H1 (cell line): ENCODE data around the gene SBF2. TPM values are rescaled to one million over a fixed set of nuclear protein-coding genes. Genes with fewer than 3 reads are reported as not detected.

Source experiments
- CTCF ChIA-PET: fragments of 300-600 bp; sonication (Branson Sonifier 250); formaldehyde crosslinking; loops from one replicate; lab custom pipeline; 2021; ENCODE audit not compliant: partially characterized antibody; lab: Charles Lee
- POLR2A ChIA-PET: fragments of 300-600 bp; sonication (Branson Sonifier 250); formaldehyde crosslinking; loops from one replicate; lab custom pipeline; 2021; ENCODE audit warnings: inconsistent platforms; ENCODE audit not compliant: partially characterized antibody; lab: Charles Lee
- DNase-seq, 2 experiments: peaks; one replicate each; pipeline versions ENCODE4 v3.0.0 to v3.0.0-alpha.2; 2010 to 2022; ENCODE audit warnings: low spot score in 2 of 2, low read depth in 1 of 2, mixed read lengths in 1 of 2
- FAIRE-seq: peaks from 2 replicates; lab custom pipeline; 2011; peaks lifted over from hg19 to GRCh38; lab: Jason Lieb, UNC
- H2AFZ ChIP-seq: 2 replicates; pipeline ENCODE4 v1.8.1; 2012; ENCODE audit warnings: low read length, inconsistent platforms
- H2AK5ac ChIP-seq: 2 replicates; pipeline ENCODE4 v1.6.1; 2013; ENCODE audit warnings: low read depth, low read length
- H2BK120ac ChIP-seq: replicated peaks from 2 replicates; pipeline ENCODE3; 2013; ENCODE audit warnings: low read depth, low read length, inconsistent platforms
- H2BK12ac ChIP-seq: 2 replicates; pipeline ENCODE4 v1.6.1; 2013; ENCODE audit warnings: low read depth, low read length
- H2BK15ac ChIP-seq: 2 replicates; pipeline ENCODE4 v1.6.1; 2013; ENCODE audit warnings: low read length
- H2BK20ac ChIP-seq: 2 replicates; pipeline ENCODE4 v1.6.1; 2013; ENCODE audit warnings: low read length
- H2BK5ac ChIP-seq: 2 replicates; pipeline ENCODE4 v1.6.1; 2013; ENCODE audit warnings: low read depth, low read length
- H3K14ac ChIP-seq: 2 replicates; pipeline ENCODE4 v1.6.1; 2013; ENCODE audit warnings: inconsistent platforms; ENCODE audit not compliant: insufficient read length
- H3K18ac ChIP-seq: 2 replicates; pipeline ENCODE4 v1.6.1; 2013; ENCODE audit warnings: low read length; ENCODE audit errors: extremely low read depth
- H3K23ac ChIP-seq: 2 replicates; pipeline ENCODE4 v1.6.1; 2013; ENCODE audit warnings: inconsistent platforms; ENCODE audit not compliant: insufficient read length
- H3K23me2 ChIP-seq: 2 replicates; pipeline ENCODE4 v1.6.1; 2013; ENCODE audit warnings: low read depth, low read length
- H3K27ac ChIP-seq: 2 replicates; pipeline ENCODE4 v1.6.1; 2011; ENCODE audit warnings: low read depth, low read length, inconsistent platforms
- H3K27me3 ChIP-seq, 4 experiments: replicated peaks in 1 of 4; 1 replicate in 1 of 4; 2 replicates in 3 of 4; pipeline versions ENCODE4 v1.6.1 to v1.8.1; 2011 to 2013; ENCODE audit warnings: low read length in 3 of 4, mild to moderate bottlenecking in 3 of 4, inconsistent platforms in 2 of 4, mixed read lengths in 2 of 4, moderate library complexity in 1 of 4; ENCODE audit not compliant: control insufficient read depth in 3 of 4, insufficient read depth in 3 of 4; ENCODE audit errors: extremely low read depth in 1 of 4
- H3K36me3 ChIP-seq, 4 experiments: 2 replicates each; pipeline versions ENCODE4 v1.6.1 to v1.8.1; 2011 to 2013; ENCODE audit warnings: mild to moderate bottlenecking in 4 of 4, low read length in 3 of 4, moderate library complexity in 2 of 4, control low read depth in 1 of 4, inconsistent platforms in 1 of 4; ENCODE audit not compliant: insufficient read depth in 4 of 4, control insufficient read depth in 2 of 4
- H3K4ac ChIP-seq: replicated peaks from 2 replicates; pipeline ENCODE3; 2013; ENCODE audit warnings: low read length, low read depth, mixed read lengths, inconsistent platforms; ENCODE audit not compliant: insufficient read length
- H3K4me1 ChIP-seq, 4 experiments: replicated peaks in 1 of 4; 1 replicate in 1 of 4; 2 replicates in 3 of 4; pipeline versions ENCODE4 v1.6.1 to v1.8.1; 2011 to 2013; ENCODE audit warnings: low read length in 3 of 4, inconsistent platforms in 2 of 4, mixed read lengths in 1 of 4; ENCODE audit not compliant: insufficient read depth in 4 of 4, control insufficient read depth in 3 of 4
- H3K4me2 ChIP-seq, 2 experiments: 2 replicates each; pipeline versions ENCODE4 v1.6.1 to v1.8.1; 2011 to 2013; ENCODE audit warnings: low read depth in 2 of 2, low read length in 2 of 2, control low read depth in 1 of 2, inconsistent platforms in 1 of 2, mild to moderate bottlenecking in 1 of 2; ENCODE audit not compliant: insufficient read depth in 1 of 2
- H3K4me3 ChIP-seq, 4 experiments: fragments of 200-600, 300-600 bp in 1 of 4; sonication (generic), shearing (Covaris generic), sonication (Bioruptor Twin) in 1 of 4; 2 replicates each; pipeline versions ENCODE4 v1.5.1 to v1.8.1; 2011 to 2016; ENCODE audit warnings: low read length in 4 of 4, low read depth in 3 of 4, control low read depth in 2 of 4, inconsistent platforms in 2 of 4, mild to moderate bottlenecking in 2 of 4, mixed read lengths in 1 of 4, moderate library complexity in 1 of 4; ENCODE audit not compliant: insufficient read depth in 2 of 4; ENCODE audit errors: extremely low read depth in 1 of 4
- H3K56ac ChIP-seq: replicated peaks from 2 replicates; pipeline ENCODE3; 2013; ENCODE audit warnings: low read depth, mild to moderate bottlenecking, mixed read lengths, low read length, inconsistent platforms; ENCODE audit not compliant: insufficient read length
- H3K79me1 ChIP-seq: 2 replicates; pipeline ENCODE4 v1.6.1; 2013; ENCODE audit warnings: low read depth, low read length, control low read depth
- H3K79me2 ChIP-seq, 2 experiments: 2 replicates each; pipeline versions ENCODE4 v1.6.1 to v1.8.1; 2012 to 2013; ENCODE audit warnings: low read length in 2 of 2, mild to moderate bottlenecking in 2 of 2, inconsistent platforms in 1 of 2; ENCODE audit not compliant: insufficient read depth in 2 of 2, control insufficient read depth in 1 of 2
- H3K9ac ChIP-seq, 4 experiments: replicated peaks in 1 of 4; 1 replicate in 1 of 4; 2 replicates in 3 of 4; pipeline versions ENCODE4 v1.6.1 to v1.8.1; 2011 to 2013; ENCODE audit warnings: low read depth in 3 of 4, low read length in 3 of 4, control low read depth in 2 of 4, mild to moderate bottlenecking in 2 of 4, moderate library complexity in 2 of 4, inconsistent platforms in 1 of 4; ENCODE audit errors: extremely low read depth in 1 of 4
- H3K9me3 ChIP-seq, 2 experiments: 2 replicates each; pipeline versions ENCODE4 v1.6.1 to v1.8.1; 2012 to 2013; ENCODE audit warnings: mild to moderate bottlenecking in 2 of 2, moderate library complexity in 2 of 2, control low read depth in 1 of 2, inconsistent platforms in 1 of 2, low read depth in 1 of 2, low read length in 1 of 2, mixed read lengths in 1 of 2; ENCODE audit not compliant: insufficient read depth in 2 of 2
- H4K20me1 ChIP-seq, 2 experiments: replicated peaks in 1 of 2; 2 replicates each; pipeline versions ENCODE3 to v1.8.1; 2011 to 2013; ENCODE audit warnings: inconsistent platforms in 2 of 2, low read length in 2 of 2, mild to moderate bottlenecking in 1 of 2; ENCODE audit not compliant: insufficient read depth in 2 of 2, control insufficient read depth in 1 of 2
- H4K5ac ChIP-seq: 2 replicates; pipeline ENCODE4 v1.6.1; 2013; ENCODE audit warnings: low read length, low read depth, mixed read lengths, inconsistent platforms; ENCODE audit not compliant: insufficient read length
- H4K8ac ChIP-seq: 2 replicates; pipeline ENCODE4 v1.8.0; 2013; ENCODE audit warnings: mild to moderate bottlenecking, moderate library complexity, low read length, inconsistent platforms; ENCODE audit not compliant: insufficient read depth; ENCODE audit errors: extremely low read depth
- H4K91ac ChIP-seq: replicated peaks from 2 replicates; pipeline ENCODE3; 2013; ENCODE audit warnings: low read length, mixed read lengths, inconsistent platforms; ENCODE audit not compliant: insufficient read length
- BACH1 ChIP-seq: IDR thresholded peaks from 2 replicates; pipeline ENCODE4 v1.6.1; 2012; ENCODE audit warnings: low read length, improper control_type of control experiment
- CBX5 ChIP-seq: fragments of 300-800, 300-1000 bp; sonication (generic); IDR thresholded peaks from 2 replicates; pipeline ENCODE4 v1.7.1; 2016; ENCODE audit warnings: antibody characterized with exemption, low read length, low read depth
- EGR1 ChIP-seq: IDR thresholded peaks from 2 replicates; pipeline ENCODE4 v1.6.1; 2011; ENCODE audit warnings: low read depth, low read length, borderline replicate concordance
- GABPA ChIP-seq: IDR thresholded peaks from 2 replicates; pipeline ENCODE4 v1.6.1; 2011; ENCODE audit warnings: mild to moderate bottlenecking, low read length, moderate library complexity, borderline replicate concordance; ENCODE audit not compliant: insufficient read depth
- GTF2F1 ChIP-seq: IDR thresholded peaks from 2 replicates; pipeline ENCODE4 v1.6.1; 2012; ENCODE audit warnings: low read depth, low read length, improper control_type of control experiment, borderline replicate concordance
- NRF1 ChIP-seq: IDR thresholded peaks from 2 replicates; pipeline ENCODE4 v1.6.1; 2011; ENCODE audit warnings: mild to moderate bottlenecking, low read depth, low read length, improper control_type of control experiment
- POLR2AphosphoS5 ChIP-seq: IDR thresholded peaks from 2 replicates; pipeline ENCODE4 v1.6.1; 2011; ENCODE audit warnings: low read depth, low read length
- RNF2 ChIP-seq: fragments of 200-900, 300-1000 bp; sonication (generic); IDR thresholded peaks from 2 replicates; pipeline ENCODE4 v1.7.1; 2016; ENCODE audit warnings: borderline replicate concordance, low read depth, mild to moderate bottlenecking, antibody characterized with exemption, low read length; ENCODE audit not compliant: poor library complexity, severe bottlenecking; ENCODE audit errors: missing control alignments
- SAP30 ChIP-seq: fragments of 300-600 bp; sonication (generic); IDR thresholded peaks from 2 replicates; pipeline ENCODE4 v1.7.1; 2012; ENCODE audit warnings: low read length, moderate library complexity, mild to moderate bottlenecking, inconsistent platforms; ENCODE audit not compliant: insufficient read depth, insufficient replicate concordance
- SIN3A ChIP-seq, 2 experiments: IDR thresholded peaks in 1 of 2; conservative IDR thresholded peaks in 1 of 2; 2 replicates each; pipeline ENCODE4 v1.6.1; 2011 to 2012; ENCODE audit warnings: low read length in 2 of 2, improper control_type of control experiment in 1 of 2, low read depth in 1 of 2, mild to moderate bottlenecking in 1 of 2
- SP1 ChIP-seq: IDR thresholded peaks from 2 replicates; pipeline ENCODE4 v1.6.1; 2011; ENCODE audit warnings: low read depth, low read length
- SP4 ChIP-seq: IDR thresholded peaks from 2 replicates; pipeline ENCODE4 v1.6.1; 2012; ENCODE audit warnings: low read length, inconsistent platforms
- TBP ChIP-seq: IDR thresholded peaks from 2 replicates; pipeline ENCODE4 v1.6.1; 2011; ENCODE audit warnings: low read depth, low read length, improper control_type of control experiment
- YY1 ChIP-seq: IDR thresholded peaks from 2 replicates; pipeline ENCODE4 v1.6.1; 2011; ENCODE audit warnings: low read depth, mild to moderate bottlenecking, low read length
- ZNF274 ChIP-seq: IDR thresholded peaks from 2 replicates; pipeline ENCODE4 v1.7.0; 2012; ENCODE audit warnings: low read length, borderline replicate concordance; ENCODE audit errors: extremely low read depth
- WGBS, 2 experiments: shearing (Covaris generic) in 1 of 2; methylation state at CpG; one replicate each; pipeline versions ENCODE4 v1.1.6 to v1.1.7; 2013 to 2015; ENCODE audit warnings: low lambda C conversion rate in 2 of 2, mixed read lengths in 2 of 2, inconsistent platforms in 1 of 2, low coverage in 1 of 2, missing lambda C conversion rate in 1 of 2; ENCODE audit not compliant: insufficient replicate concordance in 2 of 2, insufficient coverage in 1 of 2, insufficient read length in 1 of 2; ENCODE audit errors: extremely low coverage in 1 of 2, missing lambda C conversion rate in 1 of 2; 5-methylcytosine and 5-hydroxymethylcytosine counted together
- polyA plus RNA-seq, 7 experiments: library from polyadenylated mRNA; depleted of rRNA in 3 of 7; stranded (reverse) in 5 of 7; unstranded in 2 of 7; fragments of >200 nt in 5 of 7; fragments of 200-250 nt in 2 of 7; gene quantifications; 1 replicate in 5 of 7; 2 replicates in 1 of 7; 4 replicates in 1 of 7; pipeline versions ENCODE4 v1.2.1 to v1.2.3, GENCODE V29; 2011 to 2013; ENCODE audit warnings: missing spikeins in 2 of 7, mixed read lengths in 2 of 7
- total RNA-seq: library from RNA; stranded (reverse); fragmentation: NEBNext Ultra II Directional; extraction: Animal tissue kit (Norgen Biotek cat#: 25700); gene quantifications from 2 replicates; pipeline ENCODE4 v1.2.1, GENCODE V29; 2021

The SBF2 gene
- total and polyA plus RNA-seq, 2 of the 8 experiments (the other 6 are each of a cell fraction or from before 2014, with no cell fraction given), result 36.7 to 50.5 TPM

- DNase-seq, result no peak
- WGBS, 2 experiments, result 83% methylated on average over 1 of the region's 1 CpG; no CpG with 5 or more reads in 1 of the 2 experiments
- H3K4me3 ChIP-seq, result no peak overlapping the region
- no peak for FAIRE-seq
- no peak overlapping the region for H2BK20ac ChIP-seq
- no peak overlapping the region for H3K4ac ChIP-seq
- no peaks in the 10 kb centered on the region for H3K23me2 ChIP-seq
- no peak overlapping the region for H3K56ac ChIP-seq
- no peak overlapping the region for H2BK5ac ChIP-seq
- no peak overlapping the region for H2BK12ac ChIP-seq
- no peak overlapping the region for H3K27ac ChIP-seq
- H3K9me3 ChIP-seq, result 0 out of 4 replicates have a peak, but pooled peaks cover 0 to 6% of the 10 kb centered on the region in 2 experiments
- no peak overlapping the region for H2BK15ac ChIP-seq
- H3K79me1 ChIP-seq, result no peaks in the 10 kb centered on the region
- no peaks in the 10 kb centered on the region for H4K20me1 ChIP-seq
- H3K79me2 ChIP-seq, result no peaks in the 10 kb centered on the region
- no peak overlapping the region for H3K23ac ChIP-seq
- no peak overlapping the region for H4K91ac ChIP-seq
- no peak overlapping the region for H2BK120ac ChIP-seq
- POLR2A ChIA-PET, result no interaction called here
- no peak overlapping the region for H2AK5ac ChIP-seq
- H3K27me3 ChIP-seq, result no peaks in the 10 kb centered on the region
- H3K18ac ChIP-seq, result no peak overlapping the region
- H2AFZ ChIP-seq, result no peak overlapping the region
- H3K4me1 ChIP-seq, result peaks cover 0 to 13% (median 8%) of the 10 kb centered on the region in 4 experiments; a peak in 6 of 7 replicates
- no peak overlapping the region for H4K5ac ChIP-seq
- no peak overlapping the region for H3K9ac ChIP-seq
- no peak overlapping the region for H4K8ac ChIP-seq
- H3K36me3 ChIP-seq, result peaks cover 0 to 4% (median 2%) of the 10 kb centered on the region in 4 experiments; a peak in 2 of 8 replicates
- CTCF ChIA-PET, result interaction anchor here (0.7 to 1.4 kb wide), 2 partner anchors 21 to 45 kb away, joined by 3 to 4 read pairs; no protein-coding TSS in a partner anchor
- no peak overlapping the region for H3K4me2 ChIP-seq
- no peak overlapping the region for H3K14ac ChIP-seq
- TF ChIP-seq TBP (no peak), GTF2F1 (no peak), BACH1 (no peak), SAP30 (no peak), EGR1 (no peak), POLR2AphosphoS5 (no peak), SP4 (no peak), ZNF274 (no peak), SP1 (no peak), SIN3A (conservative IDR thresholded peaks at IDR 0.05 in 1 of 2, IDR thresholded peaks at IDR 0.05 in 1 of 2; ENCODE audit: low read depth in 1 of 2, low read length in 2 of 2) (no peak), YY1 (no peak), RNF2 (no peak), NRF1 (no peak), GABPA (no peak), CBX5 (no peak)
These were observed 366.3 kb downstream of the SBF2 start for GRCh38 chr11:9927670-9928069.
